Kidney (tissue), 14 donors: ENCODE data around the gene AGO3. TPM values are rescaled to one million over a fixed set of nuclear protein-coding genes. Genes with fewer than 3 reads are reported as not detected.

ENCODE experiments used
- DNase-seq, 5 donors: peaks; one replicate each; pipeline ENCODE4 v3.0.0-alpha.2; 2013 to 2020
- FAIRE-seq: peaks from 2 replicates; lab custom pipeline; 2012; peaks lifted over from hg19 to GRCh38; lab: Jason Lieb, UNC
- H3K27ac ChIP-seq, 2 donors: one replicate each; pipeline ENCODE4 v1.7.0; 2013; ENCODE audit warnings: low read depth in 2 of 2, low read length in 2 of 2, inconsistent platforms in 1 of 2
- H3K27me3 ChIP-seq: one replicate; pipeline ENCODE4 v1.7.1; 2013; ENCODE audit warnings: low read length, inconsistent platforms; ENCODE audit not compliant: control insufficient read depth, insufficient read depth
- H3K36me3 ChIP-seq, 3 donors: one replicate each; pipeline versions ENCODE4 v1.7.0 to v1.7.1; 2013; ENCODE audit warnings: low read length in 3 of 3, control low read depth in 1 of 3, inconsistent platforms in 1 of 3; ENCODE audit not compliant: insufficient read depth in 3 of 3, control insufficient read depth in 2 of 3
- H3K4me1 ChIP-seq, 3 donors: one replicate each; pipeline versions ENCODE4 v1.7.0 to v1.7.1; 2013; ENCODE audit warnings: low read length in 3 of 3, inconsistent platforms in 1 of 3, low read depth in 1 of 3; ENCODE audit not compliant: control insufficient read depth in 2 of 3, insufficient read depth in 2 of 3
- H3K4me3 ChIP-seq, 3 donors: one replicate each; pipeline versions ENCODE4 v1.7.0 to v1.8.1; 2013; ENCODE audit warnings: low read length in 3 of 3, control low read depth in 1 of 3, inconsistent platforms in 1 of 3
- H3K9ac ChIP-seq, 3 donors: one replicate each; pipeline versions ENCODE4 v1.7.0 to v1.7.1; 2013; ENCODE audit warnings: low read length in 3 of 3, control low read depth in 1 of 3, inconsistent platforms in 1 of 3
- H3K9me3 ChIP-seq, 3 donors: one replicate each; pipeline versions ENCODE4 v1.7.0 to v1.7.1; 2013; ENCODE audit warnings: low read length in 3 of 3, control low read depth in 1 of 3, inconsistent platforms in 1 of 3; ENCODE audit not compliant: control insufficient read depth in 2 of 3, insufficient read depth in 1 of 3
- CTCF ChIP-seq: IDR thresholded peaks from 3 replicates; pipeline ENCODE4 v1.5.1; 2012; ENCODE audit warnings: mild to moderate bottlenecking, moderate library complexity, borderline replicate concordance; ENCODE audit not compliant: insufficient read depth; ENCODE audit errors: extremely low read depth
- intact Hi-C: fragments of 100-400 bp; cut with DNase I; formaldehyde crosslinking; loops from one replicate; pipeline ENCODE4 v1.11.1; 2022
- polyA plus RNA-seq: library from polyadenylated mRNA; stranded (reverse); fragments of 350-450 nt; fragmentation: Illumina TruSeq; extraction: RNeasy Lipid Tissue Mini Kit (QIAGEN cat#74804); gene quantifications from one replicate; pipeline ENCODE4 v1.2.3, GENCODE V29; 2014; ENCODE audit warnings: low read depth, low replicate concordance; ENCODE audit not compliant: insufficient read depth
- total RNA-seq: library from RNA; stranded (reverse); fragmentation: NEBNext Ultra II Directional; extraction: Animal tissue kit (Norgen Biotek cat#: 25700); gene quantifications from one replicate; pipeline ENCODE4 v1.2.1, GENCODE V29; 2021
- donor health status: control.
- donor health status: control.
- donor health status: control.
- donor health status: control.
- donor health status: control.
- donor health status: DM: yes; HTN: yes; CAD: no.
- donor health status: Normal renal cell carcinoma (clear cell type).

The AGO3 gene
- total and polyA plus RNA-seq, 2 donors from 2014 or later: 2.8 to 28.2 TPM

- H3K36me3 ChIP-seq: peaks cover 0 to 2% (median 0%) of the 10 kb centered on the region in 3 donors
Measured at GRCh38 chr1:36085686-36086526, 155.0 kb downstream of the AGO3 start.

GRCh38 chr1:36086529-36087232 is 155.8 kb downstream of the AGO3 start:
- intact Hi-C loops: no loop called here
- DNase-seq: no peak
- no peak for FAIRE-seq
- H3K9me3 ChIP-seq: no peaks in the 10 kb centered on the region
- no peak overlapping the region for H3K4me3 ChIP-seq
- H3K27me3 ChIP-seq: no peaks in the 10 kb centered on the region
- no peak overlapping the region for H3K27ac ChIP-seq
- peaks cover 0 to 2% (median 2%) of the 10 kb centered on the region in 3 donors for H3K36me3 ChIP-seq
- no peak for TF ChIP-seq CTCF
- no peak overlapping the region for H3K9ac ChIP-seq
- H3K4me1 ChIP-seq: peaks cover 0 to 9% (median 6%) of the 10 kb centered on the region in 3 donors

More at GRCh38 chr1:36085686-36086526, 155.0 kb downstream of the AGO3 start:
- Histone ChIP-seq H3K4me1 (peaks cover 0 to 9% (median 6%) of the 10 kb centered on the region in 3 donors), H3K27ac (no peak overlapping the region), H3K4me3 (no peak overlapping the region), H3K27me3 (no peaks in the 10 kb centered on the region), H3K9ac (no peak overlapping the region), H3K9me3 (no peaks in the 10 kb centered on the region)
- no peak for TF ChIP-seq CTCF
- DNase-seq (no peak), FAIRE-seq (no peak)
- intact Hi-C loops: no loop called here

GRCh38 chr1:36087233-36088123 is 156.6 kb downstream of the AGO3 start:
- no peak for TF ChIP-seq CTCF
- H3K27me3 ChIP-seq: no peaks in the 10 kb centered on the region
- H3K36me3 ChIP-seq: peaks cover 2 to 9% (median 2%) of the 10 kb centered on the region in 3 donors
- intact Hi-C loops: no loop called here
- no peaks in the 10 kb centered on the region for H3K9me3 ChIP-seq
- FAIRE-seq: no peak
- H3K4me3 ChIP-seq: no peak overlapping the region
- DNase-seq: peak in 1 of 5 donors; percentile 81
- H3K4me1 ChIP-seq: peaks cover 0 to 9% (median 6%) of the 10 kb centered on the region in 3 donors
- no peak overlapping the region for H3K27ac ChIP-seq
- no peak overlapping the region for H3K9ac ChIP-seq
